ENCODE results near the gene WDR83.

WDR83 gene

GRCh38 chr19:12696366-12697335, 30.0 kb downstream of the WDR83 start, which contains the start of gene FBXW9 (continued):
- TF ChIP-seq ZNF768 (tag by site-specific recombination; IDR thresholded peaks at IDR 0.05) (no peak), ZNF202 (tag by site-specific recombination; IDR thresholded peaks at IDR 0.05; ENCODE audit: borderline replicate concordance) (no peak), ZFP69B (tag by site-specific recombination; IDR thresholded peaks at IDR 0.05) (peak; percentile 42), GLIS1 (tag by site-specific recombination; IDR thresholded peaks at IDR 0.05) (peak; percentile 13; the same call in 1 of the 2 replicates), ZNF561 (tag by site-specific recombination; IDR thresholded peaks at IDR 0.05; ENCODE audit: borderline replicate concordance) (no peak; the same call in 1 of the 2 replicates), INSM2 (tag by site-specific recombination; IDR thresholded peaks at IDR 0.05) (peak; percentile 37; the same call in 1 of the 2 replicates), ZNF76 (tag by site-specific recombination; IDR thresholded peaks at IDR 0.05; ENCODE audit: borderline replicate concordance, low read depth) (peak; percentile 48; the same call in 1 of the 2 replicates), REPIN1 (tag by site-specific recombination; IDR thresholded peaks at IDR 0.05; ENCODE audit: low read depth) (no peak), ZNF433 (tag by site-specific recombination; IDR thresholded peaks at IDR 0.05; ENCODE audit: low read depth) (no peak), ZNF623 (tag by site-specific recombination; IDR thresholded peaks at IDR 0.05) (no peak), ZNF398 (tag by site-specific recombination; IDR thresholded peaks at IDR 0.05) (no peak), ZNF830 (tag by site-specific recombination; IDR thresholded peaks at IDR 0.05; ENCODE audit: low read depth) (no peak), ZNF248 (tag by site-specific recombination; IDR thresholded peaks at IDR 0.05) (no peak), ZIC2 (tag by site-specific recombination; IDR thresholded peaks at IDR 0.05) (no peak), BCL11B (tag by site-specific recombination; IDR thresholded peaks at IDR 0.05; ENCODE audit: low read depth) (no peak), ZNF114 (tag by site-specific recombination; IDR thresholded peaks at IDR 0.05) (no peak), ZNF148 (tag by site-specific recombination; IDR thresholded peaks at IDR 0.05; ENCODE audit: borderline replicate concordance) (no peak), ZNF37A (tag by site-specific recombination; IDR thresholded peaks at IDR 0.05) (no peak), SP7 (tag by site-specific recombination; IDR thresholded peaks at IDR 0.05) (peak; percentile 67; the same call in 1 of the 2 replicates), ZNF629 (tag by site-specific recombination; IDR thresholded peaks at IDR 0.05) (peak; percentile 96), ZNF544 (tag by site-specific recombination; IDR thresholded peaks at IDR 0.05) (no peak)
- TF ChIP-seq, protein P1, sequence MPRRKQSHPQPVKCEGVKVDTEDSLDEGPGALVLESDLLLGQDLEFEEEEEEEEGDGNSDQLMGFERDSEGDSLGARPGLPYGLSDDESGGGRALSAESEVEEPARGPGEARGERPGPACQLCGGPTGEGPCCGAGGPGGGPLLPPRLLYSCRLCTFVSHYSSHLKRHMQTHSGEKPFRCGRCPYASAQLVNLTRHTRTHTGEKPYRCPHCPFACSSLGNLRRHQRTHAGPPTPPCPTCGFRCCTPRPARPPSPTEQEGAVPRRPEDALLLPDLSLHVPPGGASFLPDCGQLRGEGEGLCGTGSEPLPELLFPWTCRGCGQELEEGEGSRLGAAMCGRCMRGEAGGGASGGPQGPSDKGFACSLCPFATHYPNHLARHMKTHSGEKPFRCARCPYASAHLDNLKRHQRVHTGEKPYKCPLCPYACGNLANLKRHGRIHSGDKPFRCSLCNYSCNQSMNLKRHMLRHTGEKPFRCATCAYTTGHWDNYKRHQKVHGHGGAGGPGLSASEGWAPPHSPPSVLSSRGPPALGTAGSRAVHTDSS (tag by site-specific recombination; IDR thresholded peaks at IDR 0.05) = no peak
- TF ChIP-seq, protein P2, sequence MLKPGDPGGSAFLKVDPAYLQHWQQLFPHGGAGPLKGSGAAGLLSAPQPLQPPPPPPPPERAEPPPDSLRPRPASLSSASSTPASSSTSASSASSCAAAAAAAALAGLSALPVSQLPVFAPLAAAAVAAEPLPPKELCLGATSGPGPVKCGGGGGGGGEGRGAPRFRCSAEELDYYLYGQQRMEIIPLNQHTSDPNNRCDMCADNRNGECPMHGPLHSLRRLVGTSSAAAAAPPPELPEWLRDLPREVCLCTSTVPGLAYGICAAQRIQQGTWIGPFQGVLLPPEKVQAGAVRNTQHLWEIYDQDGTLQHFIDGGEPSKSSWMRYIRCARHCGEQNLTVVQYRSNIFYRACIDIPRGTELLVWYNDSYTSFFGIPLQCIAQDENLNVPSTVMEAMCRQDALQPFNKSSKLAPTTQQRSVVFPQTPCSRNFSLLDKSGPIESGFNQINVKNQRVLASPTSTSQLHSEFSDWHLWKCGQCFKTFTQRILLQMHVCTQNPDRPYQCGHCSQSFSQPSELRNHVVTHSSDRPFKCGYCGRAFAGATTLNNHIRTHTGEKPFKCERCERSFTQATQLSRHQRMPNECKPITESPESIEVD (tag by site-specific recombination; IDR thresholded peaks at IDR 0.05) = no peak
- TF ChIP-seq, protein P3, sequence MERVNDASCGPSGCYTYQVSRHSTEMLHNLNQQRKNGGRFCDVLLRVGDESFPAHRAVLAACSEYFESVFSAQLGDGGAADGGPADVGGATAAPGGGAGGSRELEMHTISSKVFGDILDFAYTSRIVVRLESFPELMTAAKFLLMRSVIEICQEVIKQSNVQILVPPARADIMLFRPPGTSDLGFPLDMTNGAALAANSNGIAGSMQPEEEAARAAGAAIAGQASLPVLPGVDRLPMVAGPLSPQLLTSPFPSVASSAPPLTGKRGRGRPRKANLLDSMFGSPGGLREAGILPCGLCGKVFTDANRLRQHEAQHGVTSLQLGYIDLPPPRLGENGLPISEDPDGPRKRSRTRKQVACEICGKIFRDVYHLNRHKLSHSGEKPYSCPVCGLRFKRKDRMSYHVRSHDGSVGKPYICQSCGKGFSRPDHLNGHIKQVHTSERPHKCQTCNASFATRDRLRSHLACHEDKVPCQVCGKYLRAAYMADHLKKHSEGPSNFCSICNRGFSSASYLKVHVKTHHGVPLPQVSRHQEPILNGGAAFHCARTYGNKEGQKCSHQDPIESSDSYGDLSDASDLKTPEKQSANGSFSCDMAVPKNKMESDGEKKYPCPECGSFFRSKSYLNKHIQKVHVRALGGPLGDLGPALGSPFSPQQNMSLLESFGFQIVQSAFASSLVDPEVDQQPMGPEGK (tag by site-specific recombination; IDR thresholded peaks at IDR 0.05) = 0 out of 2 replicates have a peak, but pooled peaks have one; percentile 38
- TF ChIP-seq, protein P4, sequence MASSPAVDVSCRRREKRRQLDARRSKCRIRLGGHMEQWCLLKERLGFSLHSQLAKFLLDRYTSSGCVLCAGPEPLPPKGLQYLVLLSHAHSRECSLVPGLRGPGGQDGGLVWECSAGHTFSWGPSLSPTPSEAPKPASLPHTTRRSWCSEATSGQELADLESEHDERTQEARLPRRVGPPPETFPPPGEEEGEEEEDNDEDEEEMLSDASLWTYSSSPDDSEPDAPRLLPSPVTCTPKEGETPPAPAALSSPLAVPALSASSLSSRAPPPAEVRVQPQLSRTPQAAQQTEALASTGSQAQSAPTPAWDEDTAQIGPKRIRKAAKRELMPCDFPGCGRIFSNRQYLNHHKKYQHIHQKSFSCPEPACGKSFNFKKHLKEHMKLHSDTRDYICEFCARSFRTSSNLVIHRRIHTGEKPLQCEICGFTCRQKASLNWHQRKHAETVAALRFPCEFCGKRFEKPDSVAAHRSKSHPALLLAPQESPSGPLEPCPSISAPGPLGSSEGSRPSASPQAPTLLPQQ (tag by site-specific recombination; IDR thresholded peaks at IDR 0.05) = peak; percentile 71

All from HEK293 (cell line).